ENCODE measurements around the gene CAPZB. TPM values are rescaled to one million over a fixed set of nuclear protein-coding genes. Genes with fewer than 3 reads are reported as not detected.

The CAPZB gene
- total RNA-seq, 1 donor, result 102 TPM

DNA sequence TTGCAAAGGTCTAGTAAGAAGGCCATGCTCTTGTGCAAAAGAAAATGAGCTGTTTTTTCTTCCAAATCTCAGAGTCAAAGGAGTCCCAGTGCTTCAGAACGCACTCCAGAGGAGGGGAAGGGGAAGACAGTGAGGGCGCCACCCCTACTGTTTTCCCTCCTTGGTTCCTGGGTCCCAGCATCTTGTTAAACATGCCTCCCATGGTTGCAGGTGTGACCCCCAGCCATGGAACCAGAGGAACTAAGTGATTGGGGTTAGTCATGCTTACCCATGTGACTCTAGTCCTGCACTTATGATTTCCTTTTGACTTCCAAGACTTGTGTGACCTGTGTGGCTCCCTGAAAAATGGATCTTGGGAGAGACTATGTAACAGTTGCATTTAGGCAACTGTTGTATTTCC is 190.7 kb downstream of the CAPZB start:
- DNase-seq (ENCODE audit: low read depth in 2 of 3, low spot score in 2 of 3), result no peak

DNA sequence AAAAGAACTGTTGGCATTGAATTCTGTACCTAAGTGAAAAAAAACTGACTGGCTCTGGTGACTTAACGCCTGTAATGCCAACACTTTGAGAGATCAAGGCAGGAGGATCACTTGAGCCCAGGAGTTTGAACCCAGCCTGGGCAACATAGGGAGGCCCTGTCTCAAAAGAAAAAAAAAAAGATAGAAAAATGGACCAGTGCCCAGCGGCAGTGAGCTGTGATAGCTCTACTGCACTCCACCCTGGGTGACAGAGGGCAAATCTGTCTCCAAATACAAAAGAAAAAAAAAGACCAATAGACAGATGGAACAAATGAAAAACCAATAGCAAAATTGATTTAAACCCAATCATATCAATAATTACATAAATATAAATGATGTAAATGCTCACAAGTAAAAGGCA is 196.1 kb downstream of the CAPZB start:
- no peak for DNase-seq (ENCODE audit: low read depth in 2 of 3, low spot score in 2 of 3)

Small RNA genes lying within 50 kb of the gene (small RNA-seq; reads per million reads assigned to genes)
- not detected for gene RN7SL277P
- gene RNU4-28P, result not detected
- not detected for gene RNU6-1099P

Other genes with a start within 250 kb of the CAPZB start
- gene EMC1, start 234.0 kb downstream of the CAPZB start, total RNA-seq, result 57.9 TPM
- gene MRTO4, start 233.7 kb downstream of the CAPZB start, total RNA-seq, result 21.0 TPM
- gene AKR7A3, start 196.8 kb downstream of the CAPZB start, total RNA-seq, result 0.54 TPM
- gene AKR7A2, start 173.4 kb downstream of the CAPZB start, total RNA-seq, result 66.0 TPM
- gene SLC66A1, start 173.2 kb downstream of the CAPZB start, total RNA-seq, result 21.5 TPM
- gene NBL1, start 158.8 kb upstream of the CAPZB start, total RNA-seq, result 39.3 TPM
- under 0.01 TPM for gene HTR6, start 179.3 kb upstream of the CAPZB start, total RNA-seq

Measured in hematopoietic multipotent progenitor cell (in vitro differentiated cells).